ENCODE data around the gene SPANXA2.
"Not testable (repeated sequence)": the region's sequence is repeated elsewhere in the genome, so short reads cannot be mapped to it uniquely, and the experiment has no call there.

GRCh38 chrX:141584638-141585037, 4.9 kb upstream of the SPANXA2 start, which contains the start of gene SPANXA1:
- TF ChIP-seq CTCF (tag by site-specific recombination; IDR thresholded peaks at IDR 0.05); ZBTB17 (tag by site-specific recombination; IDR thresholded peaks at IDR 0.05); ZNF24 (tag by site-specific recombination; IDR thresholded peaks at IDR 0.05); ZNF792 (tag by site-specific recombination; IDR thresholded peaks at IDR 0.05); ZNF350 (tag by site-specific recombination; IDR thresholded peaks at IDR 0.05); KLF1 (tag by site-specific recombination; IDR thresholded peaks at IDR 0.05); PBX3 (CRISPR knock-in tag; IDR thresholded peaks at IDR 0.05); PATZ1 (tag by site-specific recombination; IDR thresholded peaks at IDR 0.05); ZBTB8A (tag by site-specific recombination; IDR thresholded peaks at IDR 0.05): not testable (repeated sequence)
- TF ChIP-seq, protein P1, sequence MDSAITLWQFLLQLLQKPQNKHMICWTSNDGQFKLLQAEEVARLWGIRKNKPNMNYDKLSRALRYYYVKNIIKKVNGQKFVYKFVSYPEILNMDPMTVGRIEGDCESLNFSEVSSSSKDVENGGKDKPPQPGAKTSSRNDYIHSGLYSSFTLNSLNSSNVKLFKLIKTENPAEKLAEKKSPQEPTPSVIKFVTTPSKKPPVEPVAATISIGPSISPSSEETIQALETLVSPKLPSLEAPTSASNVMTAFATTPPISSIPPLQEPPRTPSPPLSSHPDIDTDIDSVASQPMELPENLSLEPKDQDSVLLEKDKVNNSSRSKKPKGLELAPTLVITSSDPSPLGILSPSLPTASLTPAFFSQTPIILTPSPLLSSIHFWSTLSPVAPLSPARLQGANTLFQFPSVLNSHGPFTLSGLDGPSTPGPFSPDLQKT (IDR thresholded peaks at IDR 0.05; ENCODE audit: borderline replicate concordance, low read depth, low read length): not testable (repeated sequence)
- TF ChIP-seq, protein P2, sequence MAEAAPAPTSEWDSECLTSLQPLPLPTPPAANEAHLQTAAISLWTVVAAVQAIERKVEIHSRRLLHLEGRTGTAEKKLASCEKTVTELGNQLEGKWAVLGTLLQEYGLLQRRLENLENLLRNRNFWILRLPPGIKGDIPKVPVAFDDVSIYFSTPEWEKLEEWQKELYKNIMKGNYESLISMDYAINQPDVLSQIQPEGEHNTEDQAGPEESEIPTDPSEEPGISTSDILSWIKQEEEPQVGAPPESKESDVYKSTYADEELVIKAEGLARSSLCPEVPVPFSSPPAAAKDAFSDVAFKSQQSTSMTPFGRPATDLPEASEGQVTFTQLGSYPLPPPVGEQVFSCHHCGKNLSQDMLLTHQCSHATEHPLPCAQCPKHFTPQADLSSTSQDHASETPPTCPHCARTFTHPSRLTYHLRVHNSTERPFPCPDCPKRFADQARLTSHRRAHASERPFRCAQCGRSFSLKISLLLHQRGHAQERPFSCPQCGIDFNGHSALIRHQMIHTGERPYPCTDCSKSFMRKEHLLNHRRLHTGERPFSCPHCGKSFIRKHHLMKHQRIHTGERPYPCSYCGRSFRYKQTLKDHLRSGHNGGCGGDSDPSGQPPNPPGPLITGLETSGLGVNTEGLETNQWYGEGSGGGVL (tag by site-specific recombination; IDR thresholded peaks at IDR 0.05): not testable (repeated sequence)
- TF ChIP-seq, protein P3, sequence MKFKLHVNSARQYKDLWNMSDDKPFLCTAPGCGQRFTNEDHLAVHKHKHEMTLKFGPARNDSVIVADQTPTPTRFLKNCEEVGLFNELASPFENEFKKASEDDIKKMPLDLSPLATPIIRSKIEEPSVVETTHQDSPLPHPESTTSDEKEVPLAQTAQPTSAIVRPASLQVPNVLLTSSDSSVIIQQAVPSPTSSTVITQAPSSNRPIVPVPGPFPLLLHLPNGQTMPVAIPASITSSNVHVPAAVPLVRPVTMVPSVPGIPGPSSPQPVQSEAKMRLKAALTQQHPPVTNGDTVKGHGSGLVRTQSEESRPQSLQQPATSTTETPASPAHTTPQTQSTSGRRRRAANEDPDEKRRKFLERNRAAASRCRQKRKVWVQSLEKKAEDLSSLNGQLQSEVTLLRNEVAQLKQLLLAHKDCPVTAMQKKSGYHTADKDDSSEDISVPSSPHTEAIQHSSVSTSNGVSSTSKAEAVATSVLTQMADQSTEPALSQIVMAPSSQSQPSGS (tag by site-specific recombination; IDR thresholded peaks at IDR 0.05; ENCODE audit: low read depth): not testable (repeated sequence)
